Neural crest cell (in vitro differentiated cells): ENCODE measurements around the gene CDCA3. TPM values are rescaled to one million over a fixed set of nuclear protein-coding genes. Genes with fewer than 3 reads are reported as not detected.

Source experiments
- DNase-seq: peaks from one replicate; pipeline ENCODE4 v3.0.0; 2021; ENCODE audit warnings: low read depth, mixed read lengths, low spot score
- H3K27ac Mint-ChIP-seq: one replicate; pipeline ENCODE4 v1.8.0; 2021; ENCODE audit warnings: mild to moderate bottlenecking, mixed read lengths; ENCODE audit not compliant: unreplicated experiment
- H3K27me3 Mint-ChIP-seq: 2 replicates; pipeline ENCODE4 v1.8.0; 2021; ENCODE audit warnings: low read depth, mild to moderate bottlenecking, mixed read lengths
- H3K36me3 Mint-ChIP-seq: 2 replicates; pipeline ENCODE4 v1.8.0; 2021; ENCODE audit warnings: low read depth, mild to moderate bottlenecking, mixed read lengths
- H3K4me1 Mint-ChIP-seq: 2 replicates; pipeline ENCODE4 v1.8.0; 2021; ENCODE audit warnings: mixed read lengths
- H3K4me3 Mint-ChIP-seq: one replicate; pipeline ENCODE4 v1.8.0; 2021; ENCODE audit warnings: mild to moderate bottlenecking, mixed read lengths
- H3K9me3 Mint-ChIP-seq: 2 replicates; pipeline ENCODE4 v1.8.0; 2021; ENCODE audit warnings: mixed read lengths
- total RNA-seq: library from RNA; stranded (reverse); gene quantifications from 2 replicates; pipeline ENCODE4 v1.2.1, GENCODE V29; 2021
- TF ChIP-seq, protein P1 (sequence below): fragments of 200-600 bp; sonication (generic); conservative IDR thresholded peaks from 2 replicates; pipeline ENCODE4 v1.5.0; 2021; ENCODE audit warnings: antibody characterized with exemption, mild to moderate bottlenecking

Gene CDCA3
- total RNA-seq, 1 donor from 2014 or later = 71.7 TPM

GRCh38 chr12:6849976-6850560 is 1.0 kb downstream of the CDCA3 start:
- Mint-ChIP-seq H3K27me3 (peaks cover 2% of the 10 kb centered on the region), H3K4me1 (peaks cover 40% of the 10 kb centered on the region), H3K27ac (peak overlapping the region; percentile 84), H3K4me3 (peak overlapping the region; percentile 98), H3K36me3 (peaks cover 13% of the 10 kb centered on the region), H3K9me3 (no peaks in the 10 kb centered on the region)
- DNase-seq = no peak
- TF ChIP-seq, protein P1, sequence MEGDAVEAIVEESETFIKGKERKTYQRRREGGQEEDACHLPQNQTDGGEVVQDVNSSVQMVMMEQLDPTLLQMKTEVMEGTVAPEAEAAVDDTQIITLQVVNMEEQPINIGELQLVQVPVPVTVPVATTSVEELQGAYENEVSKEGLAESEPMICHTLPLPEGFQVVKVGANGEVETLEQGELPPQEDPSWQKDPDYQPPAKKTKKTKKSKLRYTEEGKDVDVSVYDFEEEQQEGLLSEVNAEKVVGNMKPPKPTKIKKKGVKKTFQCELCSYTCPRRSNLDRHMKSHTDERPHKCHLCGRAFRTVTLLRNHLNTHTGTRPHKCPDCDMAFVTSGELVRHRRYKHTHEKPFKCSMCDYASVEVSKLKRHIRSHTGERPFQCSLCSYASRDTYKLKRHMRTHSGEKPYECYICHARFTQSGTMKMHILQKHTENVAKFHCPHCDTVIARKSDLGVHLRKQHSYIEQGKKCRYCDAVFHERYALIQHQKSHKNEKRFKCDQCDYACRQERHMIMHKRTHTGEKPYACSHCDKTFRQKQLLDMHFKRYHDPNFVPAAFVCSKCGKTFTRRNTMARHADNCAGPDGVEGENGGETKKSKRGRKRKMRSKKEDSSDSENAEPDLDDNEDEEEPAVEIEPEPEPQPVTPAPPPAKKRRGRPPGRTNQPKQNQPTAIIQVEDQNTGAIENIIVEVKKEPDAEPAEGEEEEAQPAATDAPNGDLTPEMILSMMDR = no peak

GRCh38 chr12:6849427-6849826 is 1.7 kb downstream of the CDCA3 start:
- DNase-seq = no peak
- Mint-ChIP-seq H3K4me3 (peak overlapping the region; percentile 98), H3K27me3 (peaks cover 2% of the 10 kb centered on the region), H3K4me1 (peaks cover 40% of the 10 kb centered on the region), H3K9me3 (no peaks in the 10 kb centered on the region), H3K36me3 (peaks cover 15% of the 10 kb centered on the region), H3K27ac (no peak overlapping the region)
- TF ChIP-seq, protein P1 = no peak

GRCh38 chr12:6847676-6848075 is 3.4 kb downstream of the CDCA3 start:
- Mint-ChIP-seq H3K4me3 (peak overlapping the region; percentile 52), H3K9me3 (no peaks in the 10 kb centered on the region), H3K36me3 (peaks cover 19% of the 10 kb centered on the region), H3K4me1 (peaks cover 26% of the 10 kb centered on the region), H3K27ac (no peak overlapping the region), H3K27me3 (peaks cover 2% of the 10 kb centered on the region)
- DNase-seq = no peak
- TF ChIP-seq, protein P1 = no peak

DNA sequence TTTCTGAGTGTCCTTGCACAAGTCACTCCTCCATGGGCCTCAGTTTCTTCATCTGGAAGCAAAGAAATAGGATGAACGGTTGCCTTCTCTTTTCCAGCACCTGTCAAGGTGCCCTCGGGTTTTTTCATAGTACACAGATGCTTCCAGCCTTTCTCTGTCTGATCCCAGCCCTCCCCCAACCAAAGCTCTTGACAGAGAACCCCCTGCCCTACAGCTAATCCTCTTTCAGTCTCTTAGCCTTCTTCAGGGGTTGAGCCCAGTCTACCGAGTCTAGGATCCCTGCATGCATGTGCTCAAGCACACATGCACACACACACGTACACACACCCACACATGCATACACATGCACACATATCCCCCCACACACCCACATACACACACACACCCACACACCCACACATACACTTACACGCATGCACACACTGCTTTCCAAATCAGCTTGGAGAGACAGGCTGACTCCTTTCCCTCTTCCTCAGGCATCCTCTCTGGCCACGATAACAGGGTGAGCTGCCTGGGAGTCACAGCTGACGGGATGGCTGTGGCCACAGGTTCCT is 4.7 kb downstream of the CDCA3 start:
- DNase-seq = no peak
- Mint-ChIP-seq H3K4me1 (peaks cover 23% of the 10 kb centered on the region), H3K27ac (no peak overlapping the region), H3K9me3 (no peaks in the 10 kb centered on the region), H3K36me3 (peaks cover 19% of the 10 kb centered on the region), H3K27me3 (no peaks in the 10 kb centered on the region), H3K4me3 (peak overlapping the region; percentile 8)
- TF ChIP-seq, protein P1 = no peak

DNA sequence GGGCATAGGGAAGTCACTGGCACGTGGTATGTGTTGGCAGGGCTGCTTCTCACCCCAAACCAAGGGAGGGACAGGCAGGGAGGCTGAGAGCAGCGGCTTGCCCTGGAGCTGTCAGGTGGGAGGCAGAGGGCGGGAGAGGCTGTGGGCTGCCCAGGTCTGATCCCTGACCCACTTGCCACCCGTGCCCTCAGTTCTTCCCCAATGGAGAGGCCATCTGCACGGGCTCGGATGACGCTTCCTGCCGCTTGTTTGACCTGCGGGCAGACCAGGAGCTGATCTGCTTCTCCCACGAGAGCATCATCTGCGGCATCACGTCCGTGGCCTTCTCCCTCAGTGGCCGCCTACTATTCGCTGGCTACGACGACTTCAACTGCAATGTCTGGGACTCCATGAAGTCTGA is 5.7 kb downstream of the CDCA3 start:
- H3K9me3 Mint-ChIP-seq = no peaks in the 10 kb centered on the region
- TF ChIP-seq, protein P1 = no peak
- peak overlapping the region; percentile 28 for H3K4me3 Mint-ChIP-seq
- H3K27me3 Mint-ChIP-seq = no peaks in the 10 kb centered on the region
- DNase-seq = no peak
- H3K36me3 Mint-ChIP-seq = peaks cover 17% of the 10 kb centered on the region
- peaks cover 14% of the 10 kb centered on the region for H3K4me1 Mint-ChIP-seq
- H3K27ac Mint-ChIP-seq = peak overlapping the region; percentile 72
